PC-3 (cell line): ENCODE data around the gene MCM3. TPM values are rescaled to one million over a fixed set of nuclear protein-coding genes. Genes with fewer than 3 reads are reported as not detected.

Source experiments
- ATAC-seq: fragments of 200-7000 bp; cut with Tn5 transposase; 2 replicates; pipeline ENCODE4 v1.9.1; 2020; ENCODE audit warnings: mild to moderate bottlenecking, moderate library complexity
- BruUV-seq: library from RNA; stranded (reverse); fragments of 400-500 nt; replicated peaks from 2 replicates; lab custom pipeline; 2021; lab: Mats Ljungman, UMichigan
- CTCF ChIA-PET: fragments of 300-600 bp; sonication (Branson Sonifier 250); formaldehyde crosslinking; loops from one replicate; lab custom pipeline; 2022; ENCODE audit warnings: antibody characterized with exemption; lab: Charles Lee
- POLR2A ChIA-PET: fragments of 300-600 bp; sonication (Branson Sonifier 250); formaldehyde crosslinking; loops from one replicate; lab custom pipeline; 2022; ENCODE audit warnings: antibody characterized with exemption; ENCODE audit not compliant: unreplicated experiment; lab: Charles Lee
- DNase-seq: peaks from one replicate; pipeline ENCODE4 v3.0.0-alpha.2; 2015
- H2AFZ ChIP-seq: fragments of 300-600 bp; sonication (generic); 2 replicates; pipeline ENCODE4 v1.6.0; 2016; ENCODE audit warnings: antibody characterized with exemption, low read length
- H3F3A ChIP-seq: fragments of 300-600 bp; sonication (generic); one replicate; pipeline ENCODE4 v1.6.0; 2017; ENCODE audit warnings: antibody characterized with exemption, low read length, control low read depth, mild to moderate bottlenecking; ENCODE audit not compliant: unreplicated experiment
- H3K27ac ChIP-seq: fragments of 300-600 bp; sonication (generic); 2 replicates; pipeline ENCODE4 v1.5.1; 2016; ENCODE audit warnings: mild to moderate bottlenecking, low read length
- H3K27me3 ChIP-seq: fragments of 300-600 bp; sonication (generic); 2 replicates; pipeline ENCODE4 v1.6.1; 2016; ENCODE audit warnings: low read length, mixed read lengths
- H3K36me3 ChIP-seq: fragments of 300-600 bp; sonication (generic); 2 replicates; pipeline ENCODE4 v1.6.1; 2016; ENCODE audit warnings: low read depth, mixed run types, low read length, mixed read lengths
- H3K4me1 ChIP-seq: fragments of 300-600 bp; sonication (generic); 2 replicates; pipeline ENCODE4 v1.5.1; 2016; ENCODE audit warnings: low read length; ENCODE audit not compliant: insufficient read depth
- H3K4me2 ChIP-seq: fragments of 300-600 bp; sonication (generic); 2 replicates; pipeline ENCODE4 v1.6.0; 2016; ENCODE audit warnings: low read length
- H3K4me3 ChIP-seq: fragments of 300-600 bp; sonication (generic); 2 replicates; pipeline ENCODE4 v1.5.1; 2016; ENCODE audit warnings: mild to moderate bottlenecking, low read length, mixed read lengths
- H3K79me2 ChIP-seq: fragments of 300-600 bp; sonication (generic); 2 replicates; pipeline ENCODE4 v1.6.1; 2017; ENCODE audit warnings: low read length, mixed read lengths
- H3K9ac ChIP-seq: fragments of 300-600 bp; sonication (generic); 2 replicates; pipeline ENCODE4 v1.6.0; 2016; ENCODE audit warnings: mild to moderate bottlenecking, low read length
- H3K9me2 ChIP-seq: fragments of 300-600 bp; sonication (generic); replicated peaks from 2 replicates; pipeline ENCODE4 v1.6.1; 2016; ENCODE audit warnings: mixed run types, low read length, mixed read lengths
- H3K9me3 ChIP-seq: fragments of 300-600 bp; sonication (generic); 2 replicates; pipeline ENCODE4 v1.6.1; 2016; ENCODE audit warnings: low read length, mixed read lengths
- H4K20me1 ChIP-seq: fragments of 300-600 bp; sonication (generic); 2 replicates; pipeline ENCODE4 v1.6.1; 2016; ENCODE audit warnings: low read length, mixed read lengths
- CTCF ChIP-seq: fragments of 300-600 bp; sonication (generic); conservative IDR thresholded peaks from 2 replicates; pipeline ENCODE4 v1.5.1; 2017; ENCODE audit warnings: antibody characterized with exemption, low read depth, mild to moderate bottlenecking, low read length
- EZH2 ChIP-seq: fragments of 300-600 bp; sonication (generic); IDR thresholded peaks from one replicate; pipeline ENCODE4 v1.6.1; 2017; ENCODE audit warnings: antibody characterized with exemption, mild to moderate bottlenecking, low read length; ENCODE audit not compliant: unreplicated experiment
- EZH2phosphoT487 ChIP-seq: fragments of 300-600 bp; sonication (generic); IDR thresholded peaks from 2 replicates; pipeline ENCODE4 v1.6.1; 2018; ENCODE audit warnings: mild to moderate bottlenecking, antibody characterized with exemption, low read length, borderline replicate concordance
- intact Hi-C: fragments of 100-400 bp; cut with micrococcal nuclease; formaldehyde crosslinking; loops from 2 replicates; pipeline ENCODE4 v1.9.0; 2023
- total RNA-seq: library from RNA; depleted of rRNA; stranded (reverse); fragments of >200 nt; gene quantifications from 2 replicates; pipeline ENCODE4 v1.2.3, GENCODE V29; 2014

Gene MCM3
- total RNA-seq, 1 experiment from 2014 or later, result 201 TPM

- H3F3A ChIP-seq, result no peaks in the 10 kb centered on the region
- no peak overlapping the region for H2AFZ ChIP-seq
- H3K27ac ChIP-seq, result no peak overlapping the region
- no TSS peak for BruUV-seq
- no peaks in the 10 kb centered on the region for H4K20me1 ChIP-seq
- no peak overlapping the region for H3K4me2 ChIP-seq
- H3K9ac ChIP-seq, result no peak overlapping the region
- TF ChIP-seq CTCF (no peak), EZH2phosphoT487 (no peak), EZH2 (no peak)
- ChIA-PET CTCF (no interaction called here), POLR2A (no interaction called here)
- no peak for DNase-seq
- no peaks in the 10 kb centered on the region for H3K9me3 ChIP-seq
- no peaks in the 10 kb centered on the region for H3K79me2 ChIP-seq
- peaks cover 17% of the 10 kb centered on the region for H3K4me1 ChIP-seq
- H3K27me3 ChIP-seq, result no peaks in the 10 kb centered on the region
- no peak overlapping the region for H3K4me3 ChIP-seq
- no peaks in the 10 kb centered on the region for H3K36me3 ChIP-seq
- intact Hi-C loops, result no loop called here
- no peaks in the 10 kb centered on the region for H3K9me2 ChIP-seq
- ATAC-seq, result no peak
Observed at GRCh38 chr6:52328303-52328662, 43.7 kb upstream of the MCM3 start.

GRCh38 chr6:52326540-52327364 is 42.2 kb upstream of the MCM3 start:
- Histone ChIP-seq H3F3A (no peaks in the 10 kb centered on the region), H3K79me2 (no peaks in the 10 kb centered on the region), H2AFZ (no peak overlapping the region), H3K9ac (no peak overlapping the region), H3K27me3 (no peaks in the 10 kb centered on the region), H3K36me3 (no peaks in the 10 kb centered on the region), H3K4me2 (no peak overlapping the region), H3K27ac (no peak overlapping the region), H3K4me3 (no peak overlapping the region), H4K20me1 (no peaks in the 10 kb centered on the region), H3K9me2 (no peaks in the 10 kb centered on the region), H3K9me3 (no peaks in the 10 kb centered on the region), H3K4me1 (peaks cover 12% of the 10 kb centered on the region)
- BruUV-seq, result no TSS peak
- ChIA-PET POLR2A (no interaction called here), CTCF (no interaction called here)
- ATAC-seq (no peak), DNase-seq (no peak)
- intact Hi-C loops, result no loop called here
- TF ChIP-seq EZH2 (no peak), EZH2phosphoT487 (no peak), CTCF (no peak)

DNA sequence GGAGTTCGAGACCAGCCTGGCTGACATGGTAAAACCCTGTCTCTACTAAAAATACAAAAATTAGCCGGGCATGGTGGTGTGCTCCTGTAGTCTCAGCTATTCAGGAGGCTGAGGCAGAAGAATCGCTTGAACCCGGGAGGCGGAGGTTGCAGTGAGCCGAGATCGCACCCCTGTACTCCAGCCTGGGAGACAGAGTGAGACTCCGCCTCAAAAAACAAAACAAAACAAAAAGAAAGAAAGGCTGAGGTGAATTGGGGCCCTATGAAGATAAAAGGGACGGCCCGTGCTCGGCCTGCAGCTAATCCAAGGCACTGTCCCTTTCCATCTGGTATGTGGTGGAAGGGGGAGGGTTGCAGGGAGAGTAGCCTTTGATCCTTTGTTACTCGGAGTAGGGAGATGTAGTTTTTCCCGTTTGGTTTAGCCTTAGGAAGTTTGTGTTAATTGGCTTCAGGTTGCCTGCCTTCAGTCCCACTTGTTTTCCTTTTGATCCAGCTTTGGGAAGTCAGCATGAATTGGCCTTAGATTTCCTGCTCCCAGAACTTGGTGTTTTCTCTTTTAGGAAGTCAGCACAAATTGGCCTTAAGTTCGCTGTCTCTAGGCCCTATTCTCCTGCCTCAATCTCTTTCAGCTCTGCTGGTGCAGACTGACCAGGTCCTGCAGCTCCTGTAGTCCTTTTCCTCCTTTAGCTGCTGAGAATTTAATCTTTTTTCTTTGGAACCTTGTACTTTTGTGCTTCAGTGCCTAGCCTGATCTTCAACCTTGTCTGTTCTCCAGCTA is 41.3 kb upstream of the MCM3 start:
- H3K27ac ChIP-seq, result no peak overlapping the region
- H3K9ac ChIP-seq, result no peak overlapping the region
- ATAC-seq (no peak), DNase-seq (no peak)
- no peaks in the 10 kb centered on the region for H3K79me2 ChIP-seq
- H3K4me2 ChIP-seq, result no peak overlapping the region
- H3K27me3 ChIP-seq, result no peaks in the 10 kb centered on the region
- no TSS peak for BruUV-seq
- no peak for TF ChIP-seq CTCF
- no peak for TF ChIP-seq EZH2
- peaks cover 11% of the 10 kb centered on the region for H3K4me1 ChIP-seq
- intact Hi-C loops, result no loop called here
- ChIA-PET POLR2A (no interaction called here), CTCF (no interaction called here)
- no peaks in the 10 kb centered on the region for H3K9me3 ChIP-seq
- H4K20me1 ChIP-seq, result no peaks in the 10 kb centered on the region
- H3K36me3 ChIP-seq, result no peaks in the 10 kb centered on the region
- H3F3A ChIP-seq, result no peaks in the 10 kb centered on the region
- H3K4me3 ChIP-seq, result no peak overlapping the region
- no peaks in the 10 kb centered on the region for H3K9me2 ChIP-seq
- H2AFZ ChIP-seq, result no peak overlapping the region
